Adrenal gland (tissue), 12 donors: ENCODE data around the gene CCDC148. TPM values are rescaled to one million over a fixed set of nuclear protein-coding genes. Genes with fewer than 3 reads are reported as not detected.

Source experiments
- DNase-seq, 7 donors: peaks; one replicate each; pipeline ENCODE4 v3.0.0-alpha.2; 2019 to 2020
- H3K27ac ChIP-seq, 5 donors: fragments of 200-600 bp; sonication (generic) in 4 of 5; 1 replicate in 3 of 5; 2 replicates in 2 of 5; pipeline versions ENCODE4 v1.5.1 to v1.8.0; 2016 to 2020; ENCODE audit warnings: mild to moderate bottlenecking in 1 of 5
- H3K27me3 ChIP-seq: fragments of 200-600 bp; 2 replicates; pipeline ENCODE4 v1.8.0; 2021
- H3K36me3 ChIP-seq, 2 donors: fragments of 200-600 bp; replicated peaks in 1 of 2; 1 replicate in 1 of 2; 2 replicates in 1 of 2; pipeline versions ENCODE4 v1.5.1 to v1.8.0; 2018 to 2022
- H3K4me1 ChIP-seq, 2 donors: fragments of 200-600 bp; replicated peaks in 1 of 2; 1 replicate in 1 of 2; 2 replicates in 1 of 2; pipeline versions ENCODE4 v1.5.1 to v1.8.0; 2018 to 2021
- H3K4me3 ChIP-seq, 4 donors: fragments of 200-600 bp; sonication (generic) in 3 of 4; one replicate each; pipeline ENCODE4 v1.5.1; 2016 to 2018
- H3K9me3 ChIP-seq, 3 donors: fragments of 200-600 bp; sonication (generic) in 1 of 3; replicated peaks in 1 of 3; 1 replicate in 2 of 3; 2 replicates in 1 of 3; pipeline versions ENCODE4 v1.5.1 to v1.8.0; 2016 to 2021
- CTCF ChIP-seq, 6 experiments: fragments of 450-650 bp in 4 of 6; fragments of 200-600 bp in 2 of 6; sonication (generic) in 1 of 6; IDR thresholded peaks; 1 replicate in 5 of 6; 2 replicates in 1 of 6; pipeline versions ENCODE4 v1.5.1 to v1.8.0; 2016 to 2021; ENCODE audit warnings: antibody characterized with exemption in 6 of 6, mild to moderate bottlenecking in 2 of 6, moderate library complexity in 1 of 6
- POLR2A ChIP-seq, 2 donors: fragments of 450-650 bp; IDR thresholded peaks; one replicate each; pipeline ENCODE4 v1.6.1; 2017; ENCODE audit warnings: antibody characterized with exemption in 2 of 2, mild to moderate bottlenecking in 2 of 2, moderate library complexity in 1 of 2
- WGBS, 4 donors: extraction: QIAGEN DNeasy Blood & Tissue Kit in 2 of 4; methylation state at CpG; one replicate each; pipeline versions ENCODE4 v1.1.5 to v1.1.7; 2013 to 2017; 5-methylcytosine and 5-hydroxymethylcytosine counted together
- intact Hi-C, 2 donors: fragments of 100-400 bp; cut with DNase I; formaldehyde crosslinking; loops; one replicate each; pipeline versions ENCODE4 v1.14.1 to v1.15.0; 2022 to 2023
- polyA plus RNA-seq, 3 donors: library from polyadenylated mRNA; stranded (reverse); fragments of 200-250 nt in 2 of 3; fragments of 350-450 nt in 1 of 3; fragmentation: Illumina TruSeq in 1 of 3; extraction: RNeasy Lipid Tissue Mini Kit (QIAGEN cat#74804) in 1 of 3; gene quantifications; one replicate each; pipeline ENCODE4 v1.2.3, GENCODE V29; 2013 to 2014
- total RNA-seq, 9 donors: library from RNA; depleted of rRNA in 4 of 9; stranded (reverse); fragments of >200 nt in 4 of 9; fragments of 120-200 nt in 1 of 9; fragmentation: NEBNext Ultra II Directional in 1 of 9; extraction: Animal tissue kit (Norgen Biotek cat#: 25700) in 1 of 9; gene quantifications; one replicate each; pipeline versions ENCODE4 v1.1.0 to v1.2.4, GENCODE V29; 2013 to 2023
- donor health status: healthy with polysubstance abuse.
- donor health status: Bipolar disorder and iron deficiency.
- donor health status: DM: yes; HTN: yes; CAD: no.
- donor health status: DM: no; HTN: no; CAD: no.
- donor health status: DM: no; HTN: no; CAD: no.
- donor health status: DM: yes; HTN: yes; CAD: no.

The CCDC148 gene
- total and polyA plus RNA-seq, 12 donors, result 0.24 to 1.6 (median 0.56) TPM; not detected in 2

DNA sequence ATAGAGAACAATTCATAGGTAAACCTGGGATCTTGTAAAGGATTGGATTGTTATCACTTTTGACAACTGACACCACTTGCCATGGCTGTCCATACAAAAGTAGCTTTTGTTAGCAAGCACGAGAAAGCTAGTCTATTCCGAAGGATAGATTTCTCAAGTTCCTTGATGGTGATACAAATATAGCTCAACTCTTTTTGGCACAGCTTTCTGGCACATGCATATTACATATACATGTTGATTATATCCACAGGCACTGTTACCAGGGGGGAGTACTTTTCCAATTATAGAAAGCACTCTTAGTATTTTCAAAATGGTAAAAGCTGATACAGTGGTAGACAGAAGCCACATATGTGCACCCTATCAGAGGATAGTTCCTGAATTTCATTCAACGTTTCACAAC lies 186.0 kb downstream of the CCDC148 start:
- Histone ChIP-seq H3K9me3 (no peaks in the 10 kb centered on the region), H3K27ac (no peak overlapping the region), H3K27me3 (no peaks in the 10 kb centered on the region), H3K4me1 (no peaks in the 10 kb centered on the region), H3K4me3 (no peak overlapping the region), H3K36me3 (no peaks in the 10 kb centered on the region)
- no peak for DNase-seq
- intact Hi-C loops, result no loop called here
- 75 to 81% (median 76%) methylated on average over 3 of the region's 3 CpGs for WGBS, 4 donors
- TF ChIP-seq CTCF (IDR thresholded peaks at IDR 0.05) (no peak), POLR2A (IDR thresholded peaks at IDR 0.05) (no peak)

DNA sequence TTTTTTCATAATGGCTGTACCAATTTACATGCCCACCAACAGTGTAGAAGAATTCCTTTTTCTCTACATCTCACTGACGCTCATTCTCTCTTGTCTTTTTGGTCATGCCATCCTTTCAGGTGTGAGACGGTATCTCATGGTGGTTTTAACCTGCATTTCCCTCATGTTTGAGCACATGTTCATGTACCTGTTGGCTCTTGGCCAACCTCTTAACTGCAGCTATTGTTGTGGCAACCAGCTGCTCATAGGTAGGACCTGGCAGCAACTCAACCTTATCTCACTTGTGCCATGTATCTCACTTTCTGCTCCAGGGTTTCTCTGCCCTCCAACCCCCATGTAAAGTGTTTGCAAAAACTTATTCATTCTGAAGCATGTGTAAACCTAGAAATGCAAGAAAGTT lies 187.4 kb downstream of the CCDC148 start:
- H3K4me1 ChIP-seq, result no peaks in the 10 kb centered on the region
- no peak for DNase-seq
- TF ChIP-seq CTCF (IDR thresholded peaks at IDR 0.05) (no peak), POLR2A (IDR thresholded peaks at IDR 0.05) (no peak)
- H3K4me3 ChIP-seq, result no peak overlapping the region
- H3K27me3 ChIP-seq, result no peaks in the 10 kb centered on the region
- intact Hi-C loops, result no loop called here
- no peak overlapping the region for H3K27ac ChIP-seq
- H3K36me3 ChIP-seq, result no peaks in the 10 kb centered on the region
- 87 to 98% (median 96%) methylated on average over 2 of the region's 2 CpGs for WGBS, 4 donors
- H3K9me3 ChIP-seq, result no peaks in the 10 kb centered on the region

GRCh38 chr2:158266111-158266510 lies 190.4 kb downstream of the CCDC148 start:
- DNase-seq, result no peak
- intact Hi-C loops, result no loop called here

DNA sequence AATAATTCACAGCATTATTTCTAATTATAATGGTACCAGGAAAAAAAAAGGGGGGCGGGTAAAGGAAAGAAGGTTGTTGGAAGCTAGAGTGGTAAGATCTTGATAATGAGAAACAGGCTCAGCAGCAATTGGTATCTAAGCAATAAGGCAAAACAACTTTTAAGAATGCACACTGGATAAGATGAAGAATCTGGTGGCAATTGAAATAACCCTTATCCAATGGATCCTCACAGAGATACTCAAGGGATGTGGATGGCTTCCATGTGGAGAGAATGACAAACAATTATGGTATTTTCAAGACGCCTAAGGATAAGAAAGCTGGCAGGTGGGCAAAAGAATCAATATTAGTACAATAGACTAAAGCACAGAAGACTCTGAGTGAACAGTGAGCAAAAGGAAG lies 201.3 kb downstream of the CCDC148 start:
- 64 to 80% (median 71%) methylated on average over 2 of the region's 2 CpGs for WGBS, 4 donors

More at GRCh38 chr2:158266111-158266510, 190.4 kb downstream of the CCDC148 start:
- Histone ChIP-seq H3K9me3 (no peaks in the 10 kb centered on the region), H3K4me1 (no peaks in the 10 kb centered on the region), H3K27me3 (no peaks in the 10 kb centered on the region), H3K36me3 (no peaks in the 10 kb centered on the region), H3K4me3 (no peak overlapping the region), H3K27ac (no peak overlapping the region)
- TF ChIP-seq CTCF (IDR thresholded peaks at IDR 0.05) (no peak), POLR2A (IDR thresholded peaks at IDR 0.05) (no peak)
- WGBS, 4 donors, result 76 to 88% (median 83%) methylated on average over 2 of the region's 2 CpGs

More for the DNA sequence above, 201.3 kb downstream of the CCDC148 start:
- no peaks in the 10 kb centered on the region for H3K4me1 ChIP-seq
- H3K27ac ChIP-seq, result no peak overlapping the region
- no peaks in the 10 kb centered on the region for H3K9me3 ChIP-seq
- no peak overlapping the region for H3K4me3 ChIP-seq
- no peak for DNase-seq
- TF ChIP-seq CTCF (IDR thresholded peaks at IDR 0.05) (no peak), POLR2A (IDR thresholded peaks at IDR 0.05) (no peak)
- no peaks in the 10 kb centered on the region for H3K36me3 ChIP-seq
- intact Hi-C loops, result no loop called here
- no peaks in the 10 kb centered on the region for H3K27me3 ChIP-seq
